HepG2 (cell line): ENCODE measurements around the gene ACAA2. TPM values are rescaled to one million over a fixed set of nuclear protein-coding genes. Genes with fewer than 3 reads are reported as not detected.

Experiments used
- GFI1 ChIP-seq: sonication (generic); formaldehyde crosslinking; IDR thresholded peaks from 2 replicates; pipeline ENCODE4 v1.5.0; 2020; ENCODE audit warnings: missing genetic modification reagents, mild to moderate bottlenecking, borderline replicate concordance
- HIVEP1 ChIP-seq: sonication (generic); formaldehyde crosslinking; IDR thresholded peaks from 2 replicates; pipeline ENCODE4 v1.4.0; 2020; ENCODE audit warnings: mild to moderate bottlenecking, missing genetic modification reagents
- IKZF1 ChIP-seq: fragments of 450-650 bp; IDR thresholded peaks from 2 replicates; pipeline ENCODE4 v1.7.1; 2016
- KDM5B ChIP-seq: sonication (generic); formaldehyde crosslinking; IDR thresholded peaks from 2 replicates; pipeline ENCODE4 v1.4.0; 2020; ENCODE audit warnings: missing genetic modification reagents, mild to moderate bottlenecking, borderline replicate concordance
- MAFG ChIP-seq: sonication (generic); formaldehyde crosslinking; IDR thresholded peaks from 2 replicates; pipeline ENCODE4 v1.5.1; 2020; ENCODE audit warnings: mild to moderate bottlenecking, missing genetic modification reagents
- PTBP1 ChIP-seq: fragments of 200-400 bp; formaldehyde crosslinking; IDR thresholded peaks from 2 replicates; pipeline ENCODE4 v1.6.1; 2018; ENCODE audit warnings: low read length, low read depth; ENCODE audit not compliant: poor library complexity, severe bottlenecking
- RBM39 ChIP-seq: fragments of 200-400 bp; formaldehyde crosslinking; IDR thresholded peaks from one replicate; pipeline ENCODE4 v1.6.1; 2018; ENCODE audit warnings: antibody characterized with exemption, mild to moderate bottlenecking, low read depth, low read length; ENCODE audit not compliant: poor library complexity, severe bottlenecking
- SCMH1 ChIP-seq: sonication (generic); formaldehyde crosslinking; IDR thresholded peaks from 2 replicates; pipeline ENCODE4 v1.9.0; 2021; ENCODE audit warnings: missing genetic modification reagents, mild to moderate bottlenecking, borderline replicate concordance
- SIX1 ChIP-seq: sonication (generic); formaldehyde crosslinking; IDR thresholded peaks from 2 replicates; pipeline ENCODE4 v1.4.0; 2020; ENCODE audit warnings: missing genetic modification reagents, borderline replicate concordance
- SPEN ChIP-seq: sonication (generic); formaldehyde crosslinking; IDR thresholded peaks from 2 replicates; pipeline ENCODE4 v1.5.1; 2020; ENCODE audit warnings: low read depth, mild to moderate bottlenecking, missing genetic modification reagents
- TGIF2 ChIP-seq: IDR thresholded peaks from 2 replicates; pipeline ENCODE4 v1.6.1; 2016; ENCODE audit warnings: control low read depth, missing compliant biosample characterization
- ZNF234 ChIP-seq: sonication (generic); formaldehyde crosslinking; conservative IDR thresholded peaks from 2 replicates; pipeline ENCODE4 v1.5.1; 2020; ENCODE audit warnings: mild to moderate bottlenecking, missing genetic modification reagents
- ZNF282 ChIP-seq: fragments of 450-650 bp; IDR thresholded peaks from 2 replicates; pipeline ENCODE4 v1.6.1; 2018; ENCODE audit not compliant: partially characterized antibody
- ZNF782 ChIP-seq: sonication (generic); formaldehyde crosslinking; IDR thresholded peaks from 2 replicates; pipeline ENCODE4 v1.4.0; 2020; ENCODE audit warnings: missing genetic modification reagents, mild to moderate bottlenecking, borderline replicate concordance
- ZNF790 ChIP-seq: sonication (generic); formaldehyde crosslinking; IDR thresholded peaks from 2 replicates; pipeline ENCODE4 v1.8.0; 2022; ENCODE audit warnings: missing genetic modification reagents, mild to moderate bottlenecking, borderline replicate concordance
- polyA plus RNA-seq, 8 experiments: library from polyadenylated mRNA; depleted of rRNA in 3 of 8; stranded (reverse) in 7 of 8; unstranded in 1 of 8; fragments of >200 nt; fragmentation: Illumina TruSeq in 4 of 8; extraction: Trizol in 4 of 8; gene quantifications; 2 replicates each; pipeline versions ENCODE4 v1.2.1 to v1.2.3, GENCODE V29; 2011 to 2016; ENCODE audit warnings: low read depth in 4 of 8, missing spikeins in 1 of 8, mixed read lengths in 1 of 8; ENCODE audit not compliant: insufficient read depth in 1 of 8
- total RNA-seq, 5 experiments: library from RNA; depleted of rRNA; stranded (reverse); fragments of >200 nt; fragmentation: Illumina TruSeq; extraction: Trizol; gene quantifications; 2 replicates each; pipeline ENCODE4 v1.2.3, GENCODE V29; 2016; ENCODE audit warnings: low read depth in 1 of 5
- TF ChIP-seq, protein P1 (sequence below): IDR thresholded peaks from 2 replicates; pipeline ENCODE4 v1.6.1; 2016; ENCODE audit warnings: missing compliant biosample characterization, missing genetic modification reagents, borderline replicate concordance
- TF ChIP-seq, protein P2 (sequence below): sonication (generic); formaldehyde crosslinking; IDR thresholded peaks from 2 replicates; pipeline ENCODE4 v1.4.0; 2020; ENCODE audit warnings: missing genetic modification reagents
- TF ChIP-seq, protein P3 (sequence below): sonication (generic); formaldehyde crosslinking; IDR thresholded peaks from 2 replicates; pipeline ENCODE4 v1.8.0; 2022; ENCODE audit warnings: mild to moderate bottlenecking, missing genetic modification reagents, moderate library complexity

ACAA2 gene
- total and polyA plus RNA-seq, 2 of the 13 experiments (the other 11 are each of a cell fraction or from before 2014, with no cell fraction given), result 51.6 to 182 TPM

DNA sequence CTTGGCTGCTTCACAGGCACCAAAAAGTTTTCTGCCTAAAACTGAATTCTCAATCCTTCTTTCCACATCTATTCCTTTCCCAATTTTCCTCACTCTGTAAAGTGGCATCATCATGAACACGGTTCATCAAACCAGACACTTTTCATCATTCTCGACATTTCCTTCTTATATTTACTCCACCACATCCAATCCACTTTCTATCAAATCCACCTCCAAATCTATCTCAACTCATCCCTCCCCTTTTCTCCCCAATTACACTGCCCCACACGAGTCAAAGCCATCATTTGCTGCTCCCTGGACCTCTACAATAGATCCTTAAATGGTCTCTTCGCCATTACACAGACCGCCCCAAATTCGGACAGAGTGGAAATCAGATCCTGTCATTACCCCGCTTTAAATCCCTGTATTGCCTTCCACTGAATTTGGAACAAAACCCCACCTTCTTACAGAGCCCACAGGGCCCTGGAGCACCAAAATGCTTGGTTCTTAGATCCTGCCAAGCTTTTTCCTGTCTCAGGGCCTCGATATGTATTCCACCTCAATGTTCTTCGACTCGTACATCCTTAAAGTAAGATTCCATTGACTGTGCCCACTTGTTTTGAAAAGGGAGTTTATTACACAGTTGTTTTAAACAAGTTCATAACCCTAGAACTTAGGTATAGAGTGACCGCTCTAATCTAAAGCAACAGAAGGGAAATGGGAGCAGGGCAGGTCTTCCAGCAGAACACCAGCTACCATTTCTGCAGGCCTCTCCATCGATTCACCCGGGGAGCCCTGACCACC is 856 bp downstream of the ACAA2 start (continued):
- TF ChIP-seq, protein P1, sequence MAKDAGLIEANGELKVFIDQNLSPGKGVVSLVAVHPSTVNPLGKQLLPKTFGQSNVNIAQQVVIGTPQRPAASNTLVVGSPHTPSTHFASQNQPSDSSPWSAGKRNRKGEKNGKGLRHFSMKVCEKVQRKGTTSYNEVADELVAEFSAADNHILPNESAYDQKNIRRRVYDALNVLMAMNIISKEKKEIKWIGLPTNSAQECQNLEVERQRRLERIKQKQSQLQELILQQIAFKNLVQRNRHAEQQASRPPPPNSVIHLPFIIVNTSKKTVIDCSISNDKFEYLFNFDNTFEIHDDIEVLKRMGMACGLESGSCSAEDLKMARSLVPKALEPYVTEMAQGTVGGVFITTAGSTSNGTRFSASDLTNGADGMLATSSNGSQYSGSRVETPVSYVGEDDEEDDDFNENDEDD, result no peak
- TF ChIP-seq, protein P2, sequence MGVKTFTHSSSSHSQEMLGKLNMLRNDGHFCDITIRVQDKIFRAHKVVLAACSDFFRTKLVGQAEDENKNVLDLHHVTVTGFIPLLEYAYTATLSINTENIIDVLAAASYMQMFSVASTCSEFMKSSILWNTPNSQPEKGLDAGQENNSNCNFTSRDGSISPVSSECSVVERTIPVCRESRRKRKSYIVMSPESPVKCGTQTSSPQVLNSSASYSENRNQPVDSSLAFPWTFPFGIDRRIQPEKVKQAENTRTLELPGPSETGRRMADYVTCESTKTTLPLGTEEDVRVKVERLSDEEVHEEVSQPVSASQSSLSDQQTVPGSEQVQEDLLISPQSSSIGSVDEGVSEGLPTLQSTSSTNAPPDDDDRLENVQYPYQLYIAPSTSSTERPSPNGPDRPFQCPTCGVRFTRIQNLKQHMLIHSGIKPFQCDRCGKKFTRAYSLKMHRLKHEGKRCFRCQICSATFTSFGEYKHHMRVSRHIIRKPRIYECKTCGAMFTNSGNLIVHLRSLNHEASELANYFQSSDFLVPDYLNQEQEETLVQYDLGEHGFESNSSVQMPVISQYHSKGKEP (CRISPR knock-in tag), result no peak
- TF ChIP-seq ZNF234 (CRISPR knock-in tag), result no peak
- TF ChIP-seq PTBP1, result no peak
- TF ChIP-seq ZNF782 (CRISPR knock-in tag), result 0 out of 2 replicates have a peak, but pooled peaks have one; percentile 24
- TF ChIP-seq RBM39, result no peak
- TF ChIP-seq GFI1 (CRISPR knock-in tag), result no peak
- TF ChIP-seq SIX1 (CRISPR knock-in tag), result no peak
- TF ChIP-seq TGIF2 (CRISPR knock-in tag), result 0 out of 2 replicates have a peak, but pooled peaks have one; percentile 35
- TF ChIP-seq SPEN (CRISPR knock-in tag), result no peak
- no peak for TF ChIP-seq KDM5B (CRISPR knock-in tag)
- no peak for TF ChIP-seq IKZF1
- TF ChIP-seq MAFG, result no peak
- TF ChIP-seq SCMH1 (CRISPR knock-in tag), result no peak
- TF ChIP-seq ZNF790 (CRISPR knock-in tag), result peak; percentile 35; the same call in 1 of the 2 replicates
- TF ChIP-seq, protein P3, sequence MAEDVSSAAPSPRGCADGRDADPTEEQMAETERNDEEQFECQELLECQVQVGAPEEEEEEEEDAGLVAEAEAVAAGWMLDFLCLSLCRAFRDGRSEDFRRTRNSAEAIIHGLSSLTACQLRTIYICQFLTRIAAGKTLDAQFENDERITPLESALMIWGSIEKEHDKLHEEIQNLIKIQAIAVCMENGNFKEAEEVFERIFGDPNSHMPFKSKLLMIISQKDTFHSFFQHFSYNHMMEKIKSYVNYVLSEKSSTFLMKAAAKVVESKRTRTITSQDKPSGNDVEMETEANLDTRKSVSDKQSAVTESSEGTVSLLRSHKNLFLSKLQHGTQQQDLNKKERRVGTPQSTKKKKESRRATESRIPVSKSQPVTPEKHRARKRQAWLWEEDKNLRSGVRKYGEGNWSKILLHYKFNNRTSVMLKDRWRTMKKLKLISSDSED (CRISPR knock-in tag), result no peak
- no peak for TF ChIP-seq ZNF282
- TF ChIP-seq HIVEP1 (CRISPR knock-in tag), result no peak
